HUDEP-2 (cell line): ENCODE measurements around the gene SLC24A3.

Source experiments
- DNase-seq, 76 experiments: peaks; one replicate each; lab custom pipeline; 2025; ENCODE audit not compliant: unreplicated experiment in 76 of 76; lab: John Stamatoyannopoulos, UW

SLC24A3 gene

DNA sequence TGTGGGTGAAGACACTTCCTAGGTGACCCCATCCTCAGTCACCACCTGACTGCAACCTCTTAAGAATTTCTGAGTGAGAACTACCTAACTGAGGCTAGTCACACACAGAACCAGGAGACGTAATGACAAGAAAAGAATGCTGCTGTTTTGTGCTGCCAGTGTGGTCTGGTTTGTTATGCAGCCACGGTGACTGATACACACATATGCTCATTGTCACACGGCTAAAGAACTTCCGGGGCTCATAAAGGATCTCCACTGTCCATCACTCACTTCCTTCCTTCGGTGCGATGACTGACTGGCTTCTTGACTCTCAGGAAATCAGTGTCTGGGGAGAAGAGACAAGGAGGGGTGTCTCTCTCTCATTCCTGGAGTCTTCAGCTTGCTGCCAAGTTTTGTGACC is 88.0 kb downstream of the SLC24A3 start:
- DNase-seq, result no peak

DNA sequence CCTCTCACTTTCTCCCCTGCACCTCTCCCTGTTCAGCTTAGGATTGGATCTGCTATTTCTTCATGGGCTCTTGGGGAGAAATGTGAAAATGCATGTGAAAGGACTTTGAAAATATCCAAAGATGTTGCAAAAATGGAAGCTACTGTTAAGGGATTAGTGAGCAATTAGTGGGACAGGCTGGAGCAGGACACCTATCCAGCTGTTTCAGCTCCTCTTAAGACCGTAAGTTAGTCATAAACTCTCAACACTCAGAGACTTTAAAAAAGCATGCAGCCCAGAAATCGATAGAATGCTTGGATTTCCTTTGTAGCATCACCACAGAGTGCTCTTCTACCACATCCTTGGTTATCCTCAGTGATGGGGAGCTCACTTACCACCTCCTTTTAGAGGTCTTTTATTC is 88.7 kb downstream of the SLC24A3 start:
- no peak for DNase-seq

DNA sequence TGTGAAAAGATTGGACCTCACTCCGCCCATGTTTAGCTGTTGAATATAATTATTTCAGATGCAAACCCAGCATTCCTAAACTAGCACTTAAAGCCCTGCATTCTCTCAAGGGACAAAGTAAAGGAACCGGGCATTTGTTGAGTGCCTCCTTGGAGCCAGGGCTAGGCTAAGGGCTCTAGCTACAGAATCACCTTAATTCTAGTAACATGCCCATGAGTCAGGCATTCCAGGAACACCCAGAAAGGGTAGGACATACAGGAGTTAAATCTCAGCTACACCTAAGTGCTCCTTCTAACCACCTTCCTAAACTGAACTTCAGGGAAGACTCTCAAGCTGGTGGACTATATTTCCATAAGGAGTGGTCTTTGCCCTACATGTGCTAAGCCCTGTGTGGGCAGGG is 89.4 kb downstream of the SLC24A3 start:
- DNase-seq, result no peak

DNA sequence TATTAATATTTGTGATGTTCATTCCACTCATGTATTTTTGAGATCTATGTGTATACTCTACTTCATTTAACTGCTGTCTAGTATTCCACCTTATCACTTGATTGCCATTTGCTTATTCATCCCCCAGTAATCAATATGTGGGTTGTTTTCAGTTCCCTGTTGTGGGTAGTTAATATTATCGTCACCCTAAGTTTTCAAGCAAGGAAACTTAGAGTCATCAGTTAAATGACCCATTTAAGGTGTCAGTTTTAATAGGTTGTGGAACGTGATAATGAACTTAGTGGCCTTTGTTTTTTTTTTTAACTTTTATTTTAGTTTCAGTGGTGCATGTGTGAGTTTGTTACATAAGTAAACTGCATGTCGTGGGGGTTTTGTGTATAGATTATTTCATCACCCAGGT is 90.3 kb downstream of the SLC24A3 start:
- DNase-seq, result no peak

DNA sequence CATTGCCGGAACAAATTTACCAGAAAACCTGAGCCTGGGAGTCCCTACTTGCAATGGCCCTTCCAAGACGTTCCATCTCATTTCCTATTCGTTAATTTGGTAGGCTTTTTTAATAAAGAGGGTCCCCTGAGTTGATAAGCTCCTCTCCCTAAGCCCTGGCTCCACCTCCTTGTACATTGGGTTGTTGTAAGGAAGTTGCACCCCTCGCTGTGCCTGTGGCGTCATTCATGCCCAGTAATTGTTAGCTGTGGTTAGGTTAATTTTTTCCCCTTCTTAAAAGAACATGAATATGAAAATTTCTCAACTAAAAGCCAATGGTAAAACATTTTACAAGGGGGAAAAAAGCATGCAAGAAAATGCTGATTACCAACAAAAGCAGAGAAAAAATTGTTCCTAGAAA is 91.9 kb downstream of the SLC24A3 start:
- DNase-seq, result no peak

DNA sequence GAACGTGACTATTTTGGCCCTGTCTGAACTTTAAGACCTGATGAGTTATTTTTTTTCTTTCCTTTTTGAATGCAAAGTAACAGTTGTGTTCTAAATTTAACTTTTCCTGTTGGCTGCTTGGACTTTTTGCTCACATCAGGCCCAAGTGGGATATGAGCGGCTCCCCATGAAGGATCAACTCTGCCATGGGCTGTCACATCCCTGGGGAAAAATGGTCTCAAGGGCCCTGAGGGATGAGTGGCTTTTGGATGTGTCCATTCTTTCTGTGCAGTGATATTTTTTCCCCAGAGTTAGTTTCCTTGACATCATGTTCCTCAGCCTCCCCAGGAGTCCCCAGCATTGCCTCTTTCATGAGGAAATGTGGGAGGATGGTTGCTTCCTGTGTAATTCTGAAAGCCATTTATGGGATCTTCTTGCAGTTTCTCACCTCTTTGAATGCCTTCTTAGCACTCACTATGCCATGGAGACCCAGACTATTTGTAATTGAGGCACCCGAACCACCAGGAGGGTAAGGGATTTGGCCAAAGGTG is 92.5 kb downstream of the SLC24A3 start:
- DNase-seq, result no peak

DNA sequence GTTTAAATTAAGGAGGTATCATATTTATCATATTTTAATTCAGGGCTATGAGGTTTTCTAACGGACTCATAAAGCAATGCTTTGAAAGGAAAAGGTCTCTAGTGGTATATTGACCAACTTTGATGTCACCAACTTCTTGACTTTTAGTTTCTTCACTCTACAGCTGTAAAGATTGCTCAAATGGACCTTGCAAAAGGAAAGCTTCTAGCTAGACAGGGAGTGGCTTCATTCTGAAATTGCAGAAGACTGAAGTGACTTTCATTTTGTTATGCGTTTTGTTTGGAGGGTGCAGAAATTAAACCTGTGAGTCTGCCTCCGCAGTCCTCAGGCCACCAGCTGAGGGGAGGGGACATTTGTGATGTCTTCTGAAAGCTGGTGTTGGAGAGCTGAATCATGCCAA is 95.7 kb downstream of the SLC24A3 start:
- DNase-seq, result no peak

DNA sequence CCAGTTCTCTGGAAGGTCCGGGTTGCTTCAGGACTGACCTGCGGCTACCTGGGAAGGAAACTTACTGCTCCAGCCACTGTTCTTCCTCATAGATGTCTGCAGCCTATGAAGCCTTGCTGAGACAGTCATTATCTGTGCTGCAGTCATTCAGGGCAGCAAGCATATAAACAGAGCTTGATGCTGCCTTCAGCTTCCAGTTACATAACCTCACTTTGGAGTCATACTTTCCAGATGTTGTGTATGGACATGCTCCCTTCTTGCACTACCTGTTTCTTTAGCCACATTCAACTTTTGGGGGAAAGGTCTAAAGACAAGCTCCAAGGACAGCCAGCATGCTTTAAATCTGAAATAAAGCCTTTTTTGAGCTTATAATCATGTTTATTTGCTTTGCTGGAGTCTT is 98.1 kb downstream of the SLC24A3 start:
- DNase-seq, result no peak

DNA sequence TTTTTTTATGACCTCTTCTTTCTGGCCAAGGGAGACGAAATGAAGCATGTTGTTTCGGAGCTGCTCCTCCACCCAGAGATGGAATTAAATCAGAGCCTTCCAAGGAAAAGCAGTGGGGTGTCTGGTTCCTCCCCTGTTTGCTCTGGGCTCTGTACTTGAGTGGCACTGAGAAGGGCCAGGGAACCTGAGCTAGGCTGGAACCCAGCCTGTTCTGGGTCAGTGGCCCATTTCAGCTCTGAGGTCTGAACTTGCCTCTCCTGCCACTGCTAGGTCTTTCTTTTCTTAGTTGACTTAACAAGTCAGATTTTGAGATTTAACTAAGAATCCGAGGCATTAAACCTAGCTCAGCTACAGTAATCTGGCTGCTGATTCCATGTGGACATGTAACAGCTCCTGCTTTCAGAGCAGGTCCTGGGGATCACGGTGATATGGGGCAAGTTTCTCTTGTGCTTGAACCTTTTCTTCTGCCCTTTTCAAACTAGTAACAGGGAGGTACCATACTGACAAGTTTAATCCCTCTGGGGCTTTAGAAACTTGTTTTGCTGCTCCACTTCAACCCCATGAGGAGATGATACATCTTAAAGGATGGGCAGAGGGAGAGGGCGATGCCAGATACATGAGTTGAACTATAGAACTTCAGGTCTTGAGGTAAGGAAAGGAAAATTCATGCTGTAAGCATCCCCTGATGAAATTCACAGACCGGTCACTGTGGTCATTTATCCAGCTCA is 101.1 kb downstream of the SLC24A3 start:
- DNase-seq, result no peak

DNA sequence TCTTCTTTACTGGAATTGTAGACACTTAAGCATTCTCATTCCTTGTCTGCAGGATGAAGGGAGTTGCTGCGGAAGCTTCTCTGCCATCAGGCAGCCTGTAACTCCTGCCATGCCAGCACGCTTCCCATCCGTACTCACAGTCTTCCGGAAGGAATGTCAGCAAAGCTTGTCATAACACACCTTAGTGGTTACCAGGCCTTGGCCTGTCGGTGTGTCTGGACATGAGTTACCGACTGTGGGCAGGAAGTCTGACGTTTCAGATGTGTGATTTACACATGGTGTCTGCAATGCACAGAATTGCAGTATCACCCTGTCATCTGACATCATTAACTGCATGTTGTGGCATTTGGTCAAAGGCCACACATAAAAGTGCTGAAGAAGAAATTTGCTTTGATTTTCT is 102.2 kb downstream of the SLC24A3 start:
- no peak for DNase-seq

DNA sequence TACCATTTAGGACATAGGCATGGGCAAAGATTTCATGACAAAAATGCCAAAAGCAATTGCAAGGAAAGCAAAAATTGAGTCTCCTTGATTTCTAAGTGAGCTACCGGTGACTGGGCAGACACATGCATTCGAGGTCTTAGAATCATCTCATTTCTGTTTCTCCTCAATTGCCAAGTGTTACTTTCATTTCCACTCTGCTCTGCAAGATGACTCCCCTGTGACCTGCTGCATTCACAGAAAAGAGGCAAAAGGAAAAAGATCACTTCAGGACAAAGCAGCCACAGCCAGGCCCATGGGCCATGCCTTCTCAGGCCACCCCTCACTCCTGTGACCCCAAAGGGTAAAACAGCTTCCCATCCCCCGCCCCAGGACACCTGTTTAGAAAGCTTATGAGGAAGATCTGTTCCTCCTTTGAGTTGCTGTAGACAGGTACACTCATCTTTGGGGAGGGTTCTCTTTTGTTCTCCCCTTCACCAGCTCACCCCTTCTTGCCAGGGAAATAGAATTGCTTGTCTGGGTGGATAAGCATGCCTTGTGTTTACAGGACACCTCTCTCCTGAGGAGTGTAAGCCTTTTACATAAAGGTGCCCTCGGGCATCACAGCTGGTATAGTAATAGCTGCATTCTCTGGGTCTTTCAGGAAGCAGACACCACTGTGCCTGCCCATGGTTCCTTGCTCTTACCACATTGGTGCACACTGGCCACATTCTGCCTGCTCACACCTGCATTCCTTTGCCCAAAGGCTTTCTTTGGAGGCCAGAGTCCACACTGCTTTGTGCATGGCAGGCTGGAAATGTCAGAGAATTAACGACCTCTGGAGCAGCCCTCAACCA is 105.0 kb downstream of the SLC24A3 start:
- no peak for DNase-seq

DNA sequence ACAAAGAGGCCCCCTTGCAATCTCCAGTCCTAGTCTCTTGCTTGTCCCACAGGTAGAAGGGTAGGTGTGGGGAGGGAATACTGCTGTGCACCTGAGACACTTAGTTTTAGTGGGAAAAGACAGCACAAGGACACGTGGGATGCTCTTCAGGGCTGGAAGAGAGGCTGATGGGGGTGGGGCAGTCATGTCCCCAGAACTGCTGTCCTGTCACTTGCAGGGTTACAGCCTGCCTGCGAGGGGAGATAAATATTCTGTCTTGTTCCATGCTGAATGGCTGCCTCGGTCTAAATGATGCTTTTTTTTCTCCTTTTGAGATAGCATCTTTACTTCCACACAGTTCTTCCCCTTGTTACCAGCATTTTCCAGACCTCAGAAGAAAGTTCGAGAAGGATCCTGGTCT is 106.2 kb downstream of the SLC24A3 start:
- no peak for DNase-seq

DNA sequence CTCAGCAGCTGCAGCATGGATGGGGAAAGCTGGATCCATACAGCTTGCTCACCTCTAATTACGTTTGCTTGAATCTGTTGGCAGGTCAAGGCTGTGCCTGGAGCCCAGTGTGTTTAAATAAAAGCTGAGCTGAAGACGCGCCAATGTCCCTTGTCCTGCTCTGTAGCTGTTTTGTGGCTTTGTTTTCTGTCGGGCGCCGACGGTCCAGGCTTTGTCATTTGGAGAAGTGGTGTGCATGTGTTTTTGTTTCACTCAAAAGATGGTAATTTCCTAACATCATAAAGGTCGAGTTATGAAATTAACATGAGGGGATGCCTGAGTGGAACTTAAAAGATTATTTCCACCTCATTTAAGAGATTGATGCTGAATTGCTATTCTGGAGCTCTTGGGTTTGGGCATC is 107.6 kb downstream of the SLC24A3 start:
- DNase-seq, result no peak

DNA sequence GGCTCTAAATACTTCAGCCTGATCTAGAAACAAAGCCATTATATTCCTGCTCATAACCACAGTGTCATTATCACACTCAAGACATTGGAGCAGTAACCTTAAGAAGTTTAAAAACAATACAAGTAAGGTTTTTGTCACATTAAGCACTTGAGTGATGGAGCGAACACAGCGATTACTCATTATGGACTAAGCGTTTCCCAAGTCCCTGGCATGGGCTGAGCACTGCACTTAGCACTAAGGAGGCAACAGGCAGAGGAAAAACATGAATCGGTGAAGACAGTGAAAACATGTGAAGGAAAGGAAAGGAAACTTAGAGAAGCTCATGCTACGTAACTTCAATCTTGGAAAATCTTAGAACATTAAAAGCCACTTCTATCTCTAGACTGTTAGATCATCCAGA is 108.7 kb downstream of the SLC24A3 start:
- DNase-seq, result no peak

DNA sequence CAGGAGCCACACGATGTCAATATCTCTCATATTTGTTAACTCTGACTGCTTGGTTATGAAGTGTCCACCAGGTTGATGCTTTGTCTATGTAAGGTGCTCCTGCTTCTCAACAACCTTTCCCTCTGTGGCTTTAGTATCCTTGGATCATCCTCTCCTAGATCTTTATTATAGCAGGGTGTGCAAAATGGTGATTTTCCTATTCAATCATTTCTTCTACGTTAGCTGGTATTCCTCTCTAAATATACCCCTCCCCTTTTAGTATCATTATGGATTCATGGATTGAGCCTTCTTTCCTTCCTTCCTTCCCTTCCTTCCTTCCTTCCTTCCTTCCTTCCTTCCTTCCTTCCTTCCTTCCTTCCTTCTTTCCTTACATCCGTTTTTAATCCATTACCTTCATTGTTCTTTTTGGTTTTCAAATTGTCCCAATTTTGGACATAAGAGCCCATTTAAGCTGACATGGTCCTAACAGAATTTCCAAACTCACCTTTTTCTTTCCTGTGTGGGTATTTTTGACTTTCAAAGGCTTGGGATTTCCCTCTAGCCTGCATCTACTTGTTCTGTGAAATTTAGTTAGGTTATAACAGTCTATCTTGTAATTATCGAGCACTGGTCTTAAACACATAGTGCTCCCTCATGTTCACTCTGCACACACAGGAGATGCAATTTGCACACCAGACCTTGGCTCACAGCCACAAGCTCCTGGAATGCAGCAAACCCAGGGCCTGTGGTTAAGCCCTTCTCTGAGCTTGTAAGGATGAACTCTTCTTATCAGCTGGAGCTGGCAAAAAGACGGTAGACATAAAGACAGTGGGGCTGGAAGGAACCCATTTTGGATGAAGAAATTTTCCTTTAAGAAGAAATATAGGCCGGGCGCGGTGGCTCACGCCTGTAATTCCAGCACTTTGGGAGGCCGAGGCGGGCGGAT is 109.9 kb downstream of the SLC24A3 start:
- DNase-seq, result no peak

DNA sequence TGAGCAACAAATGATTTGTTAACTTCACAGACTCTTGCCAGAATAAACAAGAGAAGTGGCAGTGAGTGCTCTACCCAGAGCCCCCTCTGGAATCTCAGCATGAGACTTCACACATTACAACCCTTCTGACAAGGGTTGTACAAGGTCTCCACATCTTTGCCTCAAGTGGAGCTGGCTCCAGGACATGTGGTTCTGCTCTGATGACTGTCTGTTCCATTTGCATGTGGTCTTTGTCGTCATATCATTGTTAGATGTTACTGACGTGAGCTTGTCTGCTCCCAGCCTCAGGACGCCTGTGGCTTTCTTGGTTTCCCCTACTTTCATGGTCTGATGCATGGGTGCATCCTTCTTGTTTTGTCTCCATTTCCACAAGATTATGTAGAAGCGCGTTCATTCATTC is 115.0 kb downstream of the SLC24A3 start:
- DNase-seq, result no peak

DNA sequence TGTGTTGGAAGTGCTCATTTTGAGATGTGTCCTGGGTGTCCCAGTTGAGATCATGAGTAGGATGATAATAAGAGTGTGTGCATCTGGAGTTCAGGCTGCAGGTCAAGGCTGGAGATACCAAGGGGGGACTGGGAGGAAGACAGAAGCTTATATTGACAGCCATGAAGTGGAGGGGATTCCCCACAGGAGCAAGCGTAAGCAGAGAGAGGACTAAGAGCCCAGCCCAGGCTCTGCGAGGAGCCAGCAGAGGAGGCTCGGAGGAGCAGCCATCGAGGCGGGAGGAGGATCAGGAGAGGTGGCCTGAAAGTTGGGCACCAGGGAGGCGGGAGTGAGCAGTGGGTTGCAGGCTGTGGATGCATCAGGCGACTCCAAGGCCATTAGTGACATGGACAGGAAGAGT is 116.2 kb downstream of the SLC24A3 start:
- no peak for DNase-seq

DNA sequence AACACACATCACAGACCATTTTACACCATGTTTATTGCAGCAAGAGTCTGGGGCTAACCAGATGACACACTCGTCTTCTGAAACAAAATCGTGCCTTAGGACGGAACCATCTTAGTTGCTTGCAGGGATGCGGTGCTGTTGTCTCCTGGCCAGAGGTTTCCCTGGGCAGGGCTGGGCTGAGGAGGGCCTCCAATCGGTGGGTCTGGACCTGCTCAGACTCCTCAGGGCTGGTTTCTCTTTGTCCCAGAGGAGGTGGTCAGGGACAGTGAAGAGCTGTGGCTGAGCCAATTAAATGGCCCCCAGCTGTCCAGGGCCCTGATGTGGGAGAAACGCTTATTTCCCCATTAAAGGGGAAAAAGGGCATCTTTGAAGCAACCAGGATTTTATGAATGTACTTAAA is 117.6 kb downstream of the SLC24A3 start:
- DNase-seq, result no peak

DNA sequence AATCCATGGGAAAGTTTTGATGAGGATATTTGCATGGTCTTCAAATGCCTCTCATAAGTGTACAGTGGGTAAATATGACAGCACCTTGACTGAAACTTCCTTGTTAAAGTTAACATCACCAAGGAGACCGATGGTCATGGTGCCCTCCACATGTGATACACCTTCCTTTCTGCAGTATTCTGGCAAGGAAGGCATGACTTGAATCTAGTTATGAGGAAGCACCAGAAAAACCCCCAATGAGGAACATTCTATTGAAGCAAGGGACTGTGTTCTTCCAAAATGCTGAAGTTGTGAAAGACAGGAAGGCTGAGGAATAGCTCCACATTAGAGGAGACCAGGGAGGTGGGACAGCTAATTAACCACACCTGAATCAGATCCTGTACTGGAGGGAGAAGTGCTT is 118.3 kb downstream of the SLC24A3 start:
- no peak for DNase-seq

DNA sequence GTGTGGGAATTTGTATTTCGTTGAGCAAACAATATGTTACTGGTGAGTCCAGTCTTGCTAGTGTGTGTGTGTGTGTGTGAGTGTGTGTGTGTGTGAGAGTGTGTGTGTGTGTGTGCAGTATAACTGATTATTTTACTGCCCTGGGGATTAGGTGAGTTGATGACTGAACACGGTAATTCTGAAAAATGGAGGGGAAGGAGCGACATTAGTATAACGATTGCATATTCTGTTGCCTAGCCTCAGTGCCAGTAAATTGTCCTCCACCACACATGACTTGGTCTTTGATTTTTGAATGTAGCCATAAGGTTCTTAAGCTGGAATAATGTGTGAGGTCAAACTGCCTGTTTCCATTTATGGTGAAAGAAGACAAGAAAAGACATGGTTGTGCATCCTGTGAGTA is 121.1 kb downstream of the SLC24A3 start:
- no peak for DNase-seq

DNA sequence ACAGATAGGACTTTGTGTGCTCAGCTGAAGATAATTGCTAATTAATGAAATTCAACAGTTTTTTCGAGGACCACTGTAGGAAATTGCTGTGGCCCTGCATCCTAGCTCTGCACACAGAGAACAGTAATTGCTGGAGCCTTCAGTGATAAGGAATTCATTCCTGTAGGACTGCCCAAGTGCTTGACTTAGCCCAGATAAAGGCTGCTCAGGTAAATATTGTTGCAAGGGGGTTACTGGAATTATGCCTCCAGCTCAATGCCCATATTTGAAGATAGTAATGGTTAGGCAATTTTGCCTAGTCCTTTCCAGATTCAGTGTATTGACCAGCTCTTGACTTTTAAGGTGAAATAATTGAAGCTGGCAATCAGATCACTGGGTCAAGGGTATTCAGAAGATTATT is 122.9 kb downstream of the SLC24A3 start:
- no peak for DNase-seq
